Measurements from ENCODE around the gene ZNF205.
"Not testable (repeated sequence)": the region's sequence is repeated elsewhere in the genome, so short reads cannot be mapped to it uniquely, and the experiment has no call there.

The ZNF205 gene

DNA sequence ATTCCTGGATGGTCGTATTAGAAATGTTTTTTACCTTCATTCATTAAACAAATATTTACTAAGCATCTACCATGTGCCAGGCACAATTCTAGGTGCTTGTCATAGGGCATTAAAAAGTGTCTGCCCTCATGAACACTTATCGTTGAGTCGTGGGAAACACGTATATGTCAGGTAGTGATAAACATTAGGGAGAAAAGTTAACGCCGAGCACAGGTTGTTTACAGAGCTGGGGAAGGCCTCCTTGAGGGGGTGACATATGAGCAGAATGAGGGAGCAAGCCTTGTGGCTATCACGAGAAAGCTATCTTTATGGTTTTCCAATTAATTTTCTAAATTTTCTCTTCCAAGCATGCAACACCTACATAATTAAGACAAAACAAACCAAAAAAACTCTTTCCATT lies 21.5 kb downstream of the ZNF205 start:
- DNase-seq (ENCODE audit: low spot score), result no peak
- TF ChIP-seq, protein P1, sequence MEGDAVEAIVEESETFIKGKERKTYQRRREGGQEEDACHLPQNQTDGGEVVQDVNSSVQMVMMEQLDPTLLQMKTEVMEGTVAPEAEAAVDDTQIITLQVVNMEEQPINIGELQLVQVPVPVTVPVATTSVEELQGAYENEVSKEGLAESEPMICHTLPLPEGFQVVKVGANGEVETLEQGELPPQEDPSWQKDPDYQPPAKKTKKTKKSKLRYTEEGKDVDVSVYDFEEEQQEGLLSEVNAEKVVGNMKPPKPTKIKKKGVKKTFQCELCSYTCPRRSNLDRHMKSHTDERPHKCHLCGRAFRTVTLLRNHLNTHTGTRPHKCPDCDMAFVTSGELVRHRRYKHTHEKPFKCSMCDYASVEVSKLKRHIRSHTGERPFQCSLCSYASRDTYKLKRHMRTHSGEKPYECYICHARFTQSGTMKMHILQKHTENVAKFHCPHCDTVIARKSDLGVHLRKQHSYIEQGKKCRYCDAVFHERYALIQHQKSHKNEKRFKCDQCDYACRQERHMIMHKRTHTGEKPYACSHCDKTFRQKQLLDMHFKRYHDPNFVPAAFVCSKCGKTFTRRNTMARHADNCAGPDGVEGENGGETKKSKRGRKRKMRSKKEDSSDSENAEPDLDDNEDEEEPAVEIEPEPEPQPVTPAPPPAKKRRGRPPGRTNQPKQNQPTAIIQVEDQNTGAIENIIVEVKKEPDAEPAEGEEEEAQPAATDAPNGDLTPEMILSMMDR (IDR thresholded peaks at IDR 0.05; ENCODE audit: extremely low read depth, insufficient read depth, missing control alignments), result no peak
- in situ Hi-C loops (cut with MboI; ENCODE audit: low pct_unique_long_range_greater_than_20kb, low sequenced_read_pairs, unreplicated experiment), result no loop called here

DNA sequence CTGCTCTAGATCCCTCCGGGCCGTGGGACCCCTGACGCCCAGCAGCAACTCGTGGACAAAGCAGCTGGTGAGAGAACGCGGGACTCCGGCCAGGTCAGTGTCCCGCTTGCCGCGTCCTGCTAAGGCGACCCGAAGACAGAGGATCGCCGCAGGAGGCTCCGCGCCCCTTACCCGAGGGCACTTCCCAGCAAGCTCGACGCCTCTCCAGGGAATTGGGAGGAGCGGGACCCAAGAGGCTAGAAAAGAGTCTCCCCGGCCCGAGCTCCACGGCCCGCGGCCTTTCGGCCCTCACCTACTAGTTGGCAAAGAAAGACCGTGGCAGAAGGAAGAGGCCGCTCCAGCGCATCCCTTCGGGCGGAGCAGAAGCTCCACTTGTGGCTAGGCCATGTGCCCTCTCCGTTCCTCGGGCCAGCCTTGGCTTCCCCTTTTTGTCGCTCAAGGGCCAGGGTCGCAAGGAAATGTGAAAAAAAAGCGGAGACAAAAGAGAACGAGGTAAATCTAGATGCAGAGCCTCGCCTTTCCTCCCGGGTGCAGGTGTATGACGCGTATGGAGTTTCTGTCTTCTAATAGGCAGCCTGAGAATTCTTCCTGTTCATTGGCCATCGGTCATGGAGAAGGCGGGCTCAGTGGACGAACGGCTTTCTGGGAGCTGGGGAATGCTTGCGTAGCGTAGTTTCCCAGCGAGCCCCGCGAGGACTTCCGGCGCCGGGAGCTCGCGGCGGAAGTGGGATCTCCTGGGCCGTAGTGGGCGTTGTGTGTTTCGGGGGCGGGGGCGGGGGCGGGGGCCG lies 22.1 kb downstream of the ZNF205 start, which contains the start of gene ZNF213:
ZNF213 (plus strand) TSS at position 692 of the 788 bp plus-strand sequence. CDS start 2,252 bp downstream, outside the sequence.
- TF ChIP-seq, protein P1 (IDR thresholded peaks at IDR 0.05; ENCODE audit: extremely low read depth, insufficient read depth, missing control alignments), result no peak
- in situ Hi-C loops (cut with MboI; ENCODE audit: low pct_unique_long_range_greater_than_20kb, low sequenced_read_pairs, unreplicated experiment), result no loop called here
- peak; percentile 96 for DNase-seq (ENCODE audit: low spot score)

DNA sequence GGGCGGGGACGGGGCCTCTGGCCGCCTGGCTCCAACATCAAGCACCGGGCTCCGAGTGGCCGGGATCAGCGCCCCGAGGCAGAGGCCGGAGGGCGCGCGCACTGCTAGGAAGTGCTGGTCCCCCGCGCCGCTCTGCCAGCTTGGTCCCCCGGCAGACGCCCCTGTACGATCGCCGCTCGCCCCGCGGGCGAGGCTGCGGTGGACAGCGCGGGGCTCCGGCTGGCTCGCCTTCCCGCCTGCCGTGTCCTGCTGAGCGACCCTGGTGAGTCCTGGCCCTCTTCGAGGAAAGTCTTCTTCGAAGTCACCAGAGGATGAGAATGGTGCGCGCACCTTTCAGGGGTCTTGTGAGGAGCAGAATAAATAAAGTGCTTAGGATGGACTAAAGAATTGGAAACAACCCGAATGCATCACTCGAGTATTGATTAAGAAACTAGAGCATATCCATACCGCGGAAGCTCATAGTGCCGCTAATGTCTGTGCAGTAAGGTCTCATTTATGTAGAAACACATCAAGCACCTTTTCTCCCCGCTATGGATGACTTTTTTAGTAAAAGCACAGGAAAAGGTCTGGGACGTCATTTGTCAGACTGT lies 22.8 kb downstream of the ZNF205 start:
- in situ Hi-C loops (cut with MboI; ENCODE audit: low pct_unique_long_range_greater_than_20kb, low sequenced_read_pairs, unreplicated experiment), result no loop called here
- TF ChIP-seq, protein P1 (IDR thresholded peaks at IDR 0.05; ENCODE audit: extremely low read depth, insufficient read depth, missing control alignments), result no peak
- no peak for DNase-seq (ENCODE audit: low spot score)

DNA sequence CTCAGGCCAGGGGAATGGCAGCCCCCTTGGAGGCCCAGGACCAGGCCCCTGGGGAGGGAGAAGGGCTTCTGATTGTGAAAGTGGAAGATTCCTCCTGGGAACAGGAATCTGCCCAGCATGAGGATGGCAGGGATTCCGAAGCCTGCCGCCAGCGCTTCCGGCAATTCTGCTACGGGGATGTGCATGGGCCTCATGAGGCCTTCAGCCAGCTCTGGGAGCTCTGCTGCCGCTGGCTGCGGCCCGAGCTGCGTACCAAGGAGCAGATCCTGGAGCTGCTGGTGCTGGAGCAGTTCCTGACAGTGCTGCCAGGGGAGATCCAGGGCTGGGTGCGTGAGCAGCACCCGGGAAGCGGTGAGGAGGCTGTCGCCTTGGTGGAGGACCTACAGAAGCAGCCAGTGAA lies 24.9 kb downstream of the ZNF205 start:
- TF ChIP-seq, protein P1 (IDR thresholded peaks at IDR 0.05; ENCODE audit: extremely low read depth, insufficient read depth, missing control alignments), result no peak
- in situ Hi-C loops (cut with MboI; ENCODE audit: low pct_unique_long_range_greater_than_20kb, low sequenced_read_pairs, unreplicated experiment), result no loop called here
- no peak for DNase-seq (ENCODE audit: low spot score)

DNA sequence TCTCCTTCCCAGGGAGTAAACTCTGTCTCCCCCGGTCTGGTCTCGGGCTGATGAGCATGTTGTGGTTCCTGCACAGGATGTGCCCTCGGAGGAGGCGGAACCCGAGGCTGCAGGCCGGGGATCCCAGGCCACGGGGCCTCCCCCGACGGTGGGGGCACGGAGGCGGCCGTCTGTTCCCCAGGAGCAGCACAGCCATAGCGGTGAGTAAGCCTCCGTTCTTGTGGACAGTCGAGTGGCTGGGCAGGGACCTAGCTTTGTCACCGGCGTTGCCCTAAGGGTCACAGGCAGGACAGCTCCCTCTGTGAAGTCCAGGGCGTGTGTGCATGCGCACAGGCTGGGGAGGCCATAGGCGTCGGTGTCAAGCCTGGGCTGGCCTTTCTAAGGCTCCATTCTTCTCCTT lies 26.0 kb downstream of the ZNF205 start:
- TF ChIP-seq, protein P1 (IDR thresholded peaks at IDR 0.05; ENCODE audit: extremely low read depth, insufficient read depth, missing control alignments), result no peak
- in situ Hi-C loops (cut with MboI; ENCODE audit: low pct_unique_long_range_greater_than_20kb, low sequenced_read_pairs, unreplicated experiment), result no loop called here
- no peak for DNase-seq (ENCODE audit: low spot score)

DNA sequence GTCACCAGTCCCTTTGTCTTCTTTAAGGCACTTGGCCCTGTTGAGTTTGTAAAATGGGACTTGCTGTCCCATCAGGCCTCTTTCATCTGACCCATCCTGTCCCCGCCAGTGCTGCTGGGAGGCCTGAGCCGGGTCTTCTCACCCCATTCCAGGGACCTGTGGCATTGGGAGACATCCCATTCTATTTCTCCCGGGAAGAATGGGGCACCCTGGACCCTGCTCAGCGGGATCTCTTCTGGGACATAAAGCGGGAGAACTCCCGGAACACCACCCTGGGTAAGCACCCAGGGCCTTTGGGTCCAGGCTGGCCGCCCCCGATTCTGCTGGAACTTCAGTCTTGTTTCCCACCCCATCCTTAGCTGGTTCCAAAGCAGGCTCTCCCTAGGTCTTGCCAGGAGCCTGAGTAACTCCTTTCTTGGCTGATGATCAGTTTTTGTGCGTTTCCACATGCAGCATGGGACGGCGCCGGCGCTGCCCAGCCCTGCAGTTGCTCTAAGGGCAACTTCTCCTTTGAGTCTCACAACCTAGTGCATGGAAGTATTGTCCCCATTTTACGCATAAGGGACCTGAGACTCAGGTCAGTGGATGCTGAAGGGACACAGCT lies 26.5 kb downstream of the ZNF205 start:
- in situ Hi-C loops (cut with MboI; ENCODE audit: low pct_unique_long_range_greater_than_20kb, low sequenced_read_pairs, unreplicated experiment), result no loop called here
- TF ChIP-seq, protein P1 (IDR thresholded peaks at IDR 0.05; ENCODE audit: extremely low read depth, insufficient read depth, missing control alignments), result no peak
- DNase-seq (ENCODE audit: low spot score), result no peak

DNA sequence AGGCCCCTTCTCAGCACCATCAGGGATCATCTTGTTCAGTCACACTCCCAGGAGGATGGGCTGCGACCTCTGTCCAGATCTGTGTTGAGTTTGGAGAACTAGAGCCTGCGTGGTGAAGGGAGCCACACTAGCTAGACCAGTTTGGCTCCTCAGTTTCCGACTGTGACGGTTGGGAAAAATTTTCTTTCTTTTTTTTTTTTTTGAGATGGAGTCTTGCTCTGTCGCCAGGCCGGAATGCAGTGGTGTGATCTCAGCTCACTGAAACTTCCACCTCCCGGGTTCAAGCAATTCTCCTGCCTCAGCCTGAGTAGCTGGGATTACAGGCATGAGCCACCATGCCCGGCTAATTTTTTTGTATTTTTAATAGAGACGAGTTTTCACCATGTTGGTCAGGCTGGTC lies 27.2 kb downstream of the ZNF205 start:
- in situ Hi-C loops (cut with MboI; ENCODE audit: low pct_unique_long_range_greater_than_20kb, low sequenced_read_pairs, unreplicated experiment); DNase-seq (ENCODE audit: low spot score): not testable (repeated sequence)

All from GM13977 (cell line).